SIG-M5 (cell line): Measurements from ENCODE around the gene CCDC39.
"Not testable (repeated sequence)": the region's sequence is repeated elsewhere in the genome, so short reads cannot be mapped to it uniquely, and the experiment has no call there.

Experiments used
- DNase-seq: peaks from one replicate; lab custom pipeline; 2025; lab: John Stamatoyannopoulos, UW

CCDC39 gene

GRCh38 chr3:180624714-180625113 lies 54.6 kb downstream of the CCDC39 start:
- no peak for DNase-seq

GRCh38 chr3:180619723-180620122 lies 59.6 kb downstream of the CCDC39 start:
- no peak for DNase-seq

GRCh38 chr3:180618563-180618962 lies 60.7 kb downstream of the CCDC39 start:
- not testable (repeated sequence) for DNase-seq

GRCh38 chr3:180617049-180617448 lies 62.2 kb downstream of the CCDC39 start:
- DNase-seq: no peak

- no peak for DNase-seq
These were observed 63.3 kb downstream of the CCDC39 start for GRCh38 chr3:180615954-180616353.

- no peak for DNase-seq
These were observed 66.9 kb downstream of the CCDC39 start for GRCh38 chr3:180612364-180612763.

GRCh38 chr3:180611006-180611405 lies 68.3 kb downstream of the CCDC39 start:
- no peak for DNase-seq

- DNase-seq: peak; percentile 94
These were observed 77.3 kb downstream of the CCDC39 start, which contains the start of gene TTC14 for GRCh38 chr3:180601688-180602666. TSS of gene TTC14 (plus strand) at chr3:180602163. CDS start at chr3:180602262, 99 bp downstream.

- DNase-seq: no peak
These were observed 78.8 kb downstream of the CCDC39 start for GRCh38 chr3:180600473-180600872.

GRCh38 chr3:180595559-180595935 lies 83.7 kb downstream of the CCDC39 start:
- no peak for DNase-seq

GRCh38 chr3:180594631-180595558 lies 84.4 kb downstream of the CCDC39 start:
- DNase-seq: no peak

- not testable (repeated sequence) for DNase-seq
These were observed 85.7 kb downstream of the CCDC39 start for GRCh38 chr3:180593631-180594030.

GRCh38 chr3:180590396-180590795 lies 88.9 kb downstream of the CCDC39 start:
- no peak for DNase-seq

GRCh38 chr3:180580934-180581333 lies 98.4 kb downstream of the CCDC39 start:
- no peak for DNase-seq

GRCh38 chr3:180575571-180575970 lies 103.7 kb downstream of the CCDC39 start:
- DNase-seq: no peak

GRCh38 chr3:180571831-180572598 lies 107.3 kb downstream of the CCDC39 start:
- peak; percentile 2 for DNase-seq

GRCh38 chr3:180570238-180570637 lies 109.1 kb downstream of the CCDC39 start:
- no peak for DNase-seq

GRCh38 chr3:180564676-180565075 lies 114.6 kb downstream of the CCDC39 start:
- DNase-seq: no peak
